ENCODE results near the gene PHTF1.
"Not testable (repeated sequence)": the region's sequence is repeated elsewhere in the genome, so short reads cannot be mapped to it uniquely, and the experiment has no call there.

Gene PHTF1

GRCh38 chr1:113718621-113719020, 40.7 kb downstream of the PHTF1 start:
- DNase-seq (ENCODE audit: low spot score) = not testable (repeated sequence)

DNA sequence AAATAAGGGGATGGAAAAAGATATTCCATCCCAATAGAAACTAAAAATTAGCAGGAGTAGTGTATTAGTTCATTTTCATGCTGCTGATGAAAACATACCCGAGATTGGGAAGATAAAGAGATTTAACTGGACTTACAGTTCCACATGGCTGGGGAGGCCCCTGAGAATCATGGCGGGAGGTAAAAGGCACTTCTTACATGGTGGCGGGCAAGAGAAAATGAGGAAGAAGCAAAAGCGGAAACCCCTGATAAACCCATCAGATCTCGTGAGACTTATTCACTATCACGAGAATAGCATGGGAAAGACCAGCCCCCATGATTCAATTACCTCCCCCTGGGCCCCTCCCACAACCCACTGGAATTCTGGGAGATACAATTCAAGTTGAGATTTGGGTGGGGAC, 41.8 kb downstream of the PHTF1 start:
- DNase-seq (ENCODE audit: low spot score) = not testable (repeated sequence)

DNA sequence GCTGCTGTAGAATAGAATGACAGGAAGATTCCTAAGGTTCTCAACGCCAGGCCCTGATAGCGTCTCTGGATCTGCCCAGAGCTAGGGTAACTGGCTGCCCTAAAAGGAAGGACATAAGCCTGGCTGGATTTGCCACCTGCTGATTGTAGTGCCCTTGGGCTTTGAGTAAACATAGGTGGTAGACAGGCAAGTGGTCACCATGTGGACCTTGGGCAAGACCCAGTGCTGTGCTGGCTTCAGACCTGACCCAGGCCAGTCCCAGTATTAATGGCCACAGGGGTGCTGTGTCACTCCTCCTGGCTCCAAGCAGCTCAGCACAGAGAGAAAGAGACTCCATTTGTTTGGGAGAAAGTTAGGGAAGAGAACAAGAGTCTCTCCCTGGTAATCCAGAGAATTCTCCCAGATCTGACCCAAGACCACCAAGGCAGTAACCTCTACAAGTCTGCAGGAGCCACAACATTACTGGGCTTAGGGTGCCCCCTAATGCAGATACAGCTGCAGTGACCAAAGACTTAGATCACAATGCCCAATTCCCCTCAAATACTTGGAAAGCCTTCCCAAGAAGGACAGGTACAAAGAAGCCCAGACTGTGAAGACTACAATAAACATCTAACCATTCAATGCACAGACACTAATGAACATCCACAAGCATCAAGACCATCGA, 44.5 kb downstream of the PHTF1 start:
- no peak for DNase-seq (ENCODE audit: low spot score)

DNA sequence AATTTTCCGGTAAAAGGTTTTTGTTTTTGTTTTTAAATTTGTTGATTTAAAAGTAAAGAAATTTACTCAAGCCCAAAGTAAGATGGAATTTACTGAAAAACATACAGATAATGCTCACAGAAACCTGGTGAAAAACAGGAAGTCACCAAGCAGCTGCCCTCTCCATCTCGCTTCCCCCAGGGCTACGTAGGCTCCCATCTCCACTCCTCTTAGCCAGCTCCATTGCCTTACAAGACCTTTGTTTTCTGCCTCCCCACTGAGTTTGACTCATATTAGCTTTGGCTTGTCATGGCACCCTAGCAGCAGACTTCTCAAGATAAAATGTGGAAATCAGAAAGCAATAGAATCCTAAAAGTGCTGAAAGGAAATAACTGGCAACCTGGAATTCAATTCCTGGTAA, 57.9 kb downstream of the PHTF1 start:
- no peak for DNase-seq (ENCODE audit: low spot score)

GRCh38 chr1:113694910-113695309, 64.4 kb downstream of the PHTF1 start:
- no peak for DNase-seq (ENCODE audit: low spot score)

DNA sequence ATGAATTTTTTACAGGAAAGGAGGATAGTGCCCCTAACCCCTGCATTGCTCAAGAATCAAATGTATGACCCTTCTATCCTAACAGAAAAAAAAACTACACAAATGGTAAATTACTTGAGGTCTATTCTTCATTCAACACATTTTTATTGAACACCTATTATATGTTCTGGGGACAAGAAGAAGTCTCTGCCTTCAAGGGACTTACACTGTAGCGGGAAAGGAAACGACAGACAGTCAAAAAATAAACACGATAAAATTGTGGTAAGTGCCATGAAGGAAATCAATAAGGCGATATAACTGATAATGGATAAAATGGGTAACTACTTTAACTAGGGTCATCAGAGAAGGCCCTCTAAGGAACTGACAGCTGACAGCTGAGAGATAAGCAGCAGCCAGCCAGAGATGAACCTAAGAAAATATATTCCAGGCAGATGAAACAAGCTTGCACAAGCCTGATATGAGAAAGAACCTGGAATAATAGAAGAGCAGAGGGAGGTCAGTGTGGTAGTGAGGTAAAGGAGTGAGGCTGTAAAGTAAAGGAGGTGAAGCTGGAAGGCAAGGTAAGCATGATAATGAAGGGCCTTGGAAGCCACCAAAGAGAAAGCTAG, 66.4 kb downstream of the PHTF1 start:
- no peak for DNase-seq (ENCODE audit: low spot score)

DNA sequence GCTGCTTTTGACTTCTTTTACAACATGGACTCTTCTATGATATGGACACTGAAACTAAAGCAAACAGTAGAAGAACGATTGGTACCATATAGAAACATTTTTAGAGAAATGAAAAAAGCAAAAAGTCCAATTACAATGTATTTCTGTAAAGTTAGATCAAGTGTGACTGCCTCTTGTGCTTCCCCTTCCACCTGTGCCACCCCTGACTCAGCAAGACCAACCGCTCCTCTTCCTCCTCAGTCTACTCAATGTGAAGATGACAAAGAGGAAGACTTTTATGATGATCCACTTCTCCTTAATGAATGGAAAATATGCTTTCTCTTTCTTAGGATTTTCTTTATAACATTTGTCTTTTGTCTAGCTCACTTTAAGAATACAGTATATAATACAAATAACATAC, 66.9 kb downstream of the PHTF1 start:
- DNase-seq (ENCODE audit: low spot score) = no peak

DNA sequence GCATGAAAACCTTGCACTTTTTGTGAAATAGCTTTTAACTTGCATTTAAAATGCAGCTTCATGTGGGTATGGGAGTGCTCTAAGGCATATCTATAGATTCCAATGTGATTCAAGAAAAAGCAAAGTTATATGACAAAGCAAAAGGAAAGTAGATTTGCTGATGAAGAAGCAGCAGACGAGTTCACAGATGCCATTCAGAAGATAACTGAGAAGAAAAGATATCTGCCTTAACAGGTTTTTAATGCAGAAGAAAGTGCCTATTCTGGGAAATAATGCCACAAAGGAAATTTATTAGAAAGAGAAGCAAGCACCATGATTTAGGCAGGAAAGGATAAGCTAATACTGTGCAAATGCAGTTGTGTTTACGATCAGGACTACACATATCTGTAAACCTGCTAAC, 68.1 kb downstream of the PHTF1 start:
- DNase-seq (ENCODE audit: low spot score) = no peak

DNA sequence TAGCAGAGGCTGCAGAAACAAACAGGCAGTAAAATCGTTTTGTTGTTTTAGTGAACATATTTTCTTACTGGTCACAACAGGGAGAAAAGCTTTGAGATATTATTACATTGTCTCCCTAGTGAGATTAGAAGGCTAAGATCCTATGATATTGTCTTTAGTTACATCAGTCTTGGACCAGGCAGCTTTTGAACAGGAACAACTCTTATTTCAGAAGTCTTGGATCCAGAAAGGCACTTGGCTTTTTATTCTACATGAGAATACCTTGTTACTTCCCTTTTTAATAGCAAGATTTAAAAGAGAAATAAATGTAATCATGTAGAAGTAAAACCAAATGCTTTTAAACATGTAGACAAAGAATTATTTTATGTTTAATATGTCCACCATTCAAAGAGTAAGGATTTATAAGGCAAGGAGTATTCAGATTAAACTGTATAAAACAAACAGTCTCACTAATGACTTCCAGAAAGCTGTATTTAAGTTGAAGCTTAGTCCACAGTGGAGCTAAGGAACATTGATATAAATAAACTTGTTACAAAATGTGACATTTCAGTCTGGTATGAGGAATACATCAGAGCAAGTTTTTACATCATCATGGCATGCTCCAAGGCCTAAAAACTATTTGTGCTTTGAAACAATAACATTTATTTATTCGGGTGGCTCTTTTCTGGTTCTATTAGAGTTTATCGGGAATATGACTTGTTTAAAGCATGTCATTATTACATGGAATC, 72.2 kb downstream of the PHTF1 start:
- DNase-seq (ENCODE audit: low spot score) = no peak

DNA sequence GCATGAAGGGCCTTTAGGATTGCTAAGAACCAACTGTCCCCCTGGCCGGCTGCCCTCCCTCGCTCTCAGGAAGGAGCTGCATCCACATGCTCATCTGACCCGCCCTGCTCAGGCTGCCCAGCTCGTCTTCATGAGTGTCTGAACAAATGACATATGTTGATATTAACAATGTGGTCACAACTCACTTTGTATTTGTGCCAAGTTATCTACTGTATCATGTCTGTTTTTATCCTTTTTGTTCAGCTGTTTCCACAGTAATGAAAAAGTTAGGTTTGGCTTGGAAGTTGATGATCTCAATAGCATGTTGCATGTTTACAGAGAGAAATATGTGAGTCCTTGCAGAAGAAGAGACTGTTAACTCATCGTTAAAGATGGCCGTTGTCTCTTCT, 75.1 kb downstream of the PHTF1 start:
- DNase-seq (ENCODE audit: low spot score) = peak; percentile 73

- DNase-seq (ENCODE audit: low spot score) = peak; percentile 37
Measured at GRCh38 chr1:113683384-113684152, 75.7 kb downstream of the PHTF1 start.

DNA sequence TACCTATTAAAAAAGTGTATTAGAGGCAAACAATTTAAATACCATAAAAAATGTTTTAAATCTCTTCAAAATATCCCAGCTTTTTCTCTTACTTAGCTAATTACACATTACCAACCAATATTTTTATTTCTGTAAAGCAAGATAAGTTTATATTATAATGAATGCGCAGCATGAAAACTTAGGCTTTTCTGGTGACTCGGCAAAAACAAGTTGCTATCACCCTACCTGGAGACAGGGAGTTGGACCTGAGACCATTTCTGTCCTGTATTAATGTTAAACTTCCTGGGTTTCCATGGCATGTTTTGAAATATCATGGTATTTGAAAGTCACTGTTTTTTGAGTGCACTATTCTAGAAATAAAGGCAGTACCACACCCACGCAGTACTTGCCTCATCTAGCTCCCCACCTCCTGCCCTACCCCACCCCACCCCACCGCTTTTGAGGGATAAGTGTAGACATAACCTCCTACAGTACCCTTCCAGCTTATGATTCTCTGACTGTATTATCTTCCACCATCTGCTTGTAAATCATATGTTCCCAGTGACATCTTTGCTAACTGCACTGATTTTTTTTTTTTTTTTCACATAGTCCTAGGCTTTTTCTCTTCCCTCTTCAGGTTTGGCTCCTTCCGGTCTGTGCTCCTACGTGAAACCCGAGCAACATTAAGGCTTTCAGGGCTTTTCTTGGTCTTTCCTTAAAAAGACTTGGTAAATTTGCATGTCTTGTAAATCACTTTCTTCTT, 77.5 kb downstream of the PHTF1 start:
- DNase-seq (ENCODE audit: low spot score) = no peak

- no peak for DNase-seq (ENCODE audit: low spot score)
Measured at GRCh38 chr1:113678159-113678469, 81.2 kb downstream of the PHTF1 start.

DNA sequence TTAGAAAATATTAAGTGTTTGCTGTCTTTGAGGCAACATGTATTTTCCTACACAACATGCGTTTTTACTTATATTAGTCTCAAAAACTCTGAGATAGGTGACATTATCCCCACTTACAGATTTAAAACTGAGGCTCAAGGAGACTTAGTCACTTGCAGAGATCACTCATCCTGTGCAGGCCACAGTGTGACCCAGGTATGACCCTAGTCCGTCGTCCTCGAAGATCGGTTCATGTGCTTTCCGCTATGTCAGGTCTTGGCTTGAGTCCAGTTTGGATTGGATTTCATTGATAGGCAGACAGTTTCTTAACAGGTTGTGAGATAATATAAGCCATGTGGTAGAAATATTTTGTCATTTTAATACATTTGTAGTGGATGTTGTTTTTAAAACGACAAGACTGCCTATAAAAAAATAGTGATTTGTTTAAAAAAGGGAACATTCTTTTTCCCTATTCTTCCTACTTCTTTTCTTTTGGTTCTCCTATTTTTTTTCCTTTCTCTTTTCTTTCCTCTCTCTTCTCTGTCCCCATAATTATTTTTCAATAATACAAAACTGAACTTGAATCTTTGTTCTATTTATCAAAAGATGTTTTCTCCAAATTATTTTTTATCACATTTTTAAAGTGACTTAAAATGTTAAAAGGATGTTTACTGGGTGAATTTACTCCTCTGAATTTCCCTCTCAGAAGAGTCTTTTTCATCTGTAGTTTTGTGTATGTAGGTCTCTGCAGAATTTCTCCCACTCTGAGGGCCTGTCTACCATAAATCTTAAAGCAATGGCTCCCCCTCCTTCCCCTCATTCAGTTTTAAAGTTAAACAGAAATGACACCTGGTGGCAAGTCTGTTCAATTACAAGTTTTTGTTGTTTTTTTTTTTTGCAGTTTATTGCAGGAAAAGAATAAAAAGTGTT, 81.8 kb downstream of the PHTF1 start:
- peak; percentile 63 for DNase-seq (ENCODE audit: low spot score)

DNA sequence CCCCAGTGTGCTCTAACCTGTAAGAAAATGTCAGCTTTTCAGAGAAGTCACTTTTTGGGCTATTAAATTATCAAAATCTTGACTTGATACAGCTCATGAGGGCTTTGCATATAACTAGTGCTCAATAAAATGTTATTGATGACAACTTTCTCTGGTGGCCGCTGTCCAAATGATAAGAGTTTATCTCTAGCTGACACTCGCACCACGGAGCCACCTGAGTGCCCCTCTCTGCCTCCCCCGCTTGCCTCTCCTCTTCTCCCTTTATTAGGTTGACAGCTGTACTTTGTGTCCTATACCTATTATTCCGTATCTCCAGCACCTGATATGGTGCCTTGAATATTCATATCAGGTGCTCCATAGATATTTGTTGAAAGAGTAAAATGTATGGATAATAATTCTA, 82.8 kb downstream of the PHTF1 start:
- no peak for DNase-seq (ENCODE audit: low spot score)

DNA sequence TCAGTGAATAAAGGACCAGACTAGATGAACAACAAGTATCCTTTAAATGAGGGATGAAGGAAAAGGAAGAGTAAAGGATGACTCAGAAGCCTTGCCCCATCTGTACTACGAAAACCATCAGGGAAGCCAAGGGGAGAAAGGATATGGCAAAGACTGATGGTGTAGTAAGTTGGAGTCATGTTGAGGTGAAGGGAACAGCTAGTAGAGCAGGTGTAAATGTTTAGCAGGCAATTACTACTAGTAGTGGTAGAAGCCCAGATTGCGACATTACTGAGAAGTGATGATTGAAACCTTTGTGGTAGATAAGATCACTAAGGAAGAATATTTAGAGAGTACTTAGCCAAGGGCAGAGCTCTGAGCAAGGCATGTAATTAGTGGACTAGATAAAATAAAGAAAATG, 84.0 kb downstream of the PHTF1 start:
- DNase-seq (ENCODE audit: low spot score) = no peak

DNA sequence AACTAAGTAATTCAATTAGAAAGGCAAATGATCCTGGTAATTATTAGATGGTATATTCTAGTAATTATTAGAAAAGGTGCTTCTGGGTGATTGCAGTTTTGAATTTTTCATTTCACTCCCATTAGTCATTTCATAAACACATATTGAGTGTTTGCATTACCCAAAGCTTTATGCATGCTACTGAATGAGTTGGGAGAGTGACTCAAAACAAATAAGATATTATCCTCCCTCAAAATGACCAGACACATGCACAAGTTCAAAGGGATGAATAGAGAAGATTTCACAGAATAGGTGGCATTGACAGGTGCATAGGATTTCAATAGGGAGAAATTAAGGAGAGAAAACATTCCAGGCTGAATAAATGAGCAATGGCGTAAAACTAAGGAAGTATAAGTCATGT, 84.7 kb downstream of the PHTF1 start:
- DNase-seq (ENCODE audit: low spot score) = no peak

DNA sequence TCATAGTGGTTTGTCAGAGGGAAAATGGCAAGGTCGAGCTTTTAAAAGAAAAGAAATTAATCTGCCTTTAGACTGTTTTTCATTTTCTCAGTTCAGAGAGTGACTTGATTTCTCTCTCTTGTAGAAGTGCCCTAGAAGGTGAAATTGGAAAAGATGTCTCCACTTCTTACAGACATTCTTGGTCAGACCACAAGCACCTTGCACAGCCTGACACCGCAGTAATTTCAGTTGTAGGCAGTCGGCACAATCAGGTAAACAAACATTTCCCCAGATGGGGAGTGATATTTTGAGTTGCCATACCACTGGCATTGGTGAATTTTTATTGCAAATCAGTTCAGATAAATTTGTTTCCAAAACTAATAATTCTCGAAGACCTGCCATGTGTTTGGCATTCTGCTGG, 86.8 kb downstream of the PHTF1 start:
- DNase-seq (ENCODE audit: low spot score) = no peak

DNA sequence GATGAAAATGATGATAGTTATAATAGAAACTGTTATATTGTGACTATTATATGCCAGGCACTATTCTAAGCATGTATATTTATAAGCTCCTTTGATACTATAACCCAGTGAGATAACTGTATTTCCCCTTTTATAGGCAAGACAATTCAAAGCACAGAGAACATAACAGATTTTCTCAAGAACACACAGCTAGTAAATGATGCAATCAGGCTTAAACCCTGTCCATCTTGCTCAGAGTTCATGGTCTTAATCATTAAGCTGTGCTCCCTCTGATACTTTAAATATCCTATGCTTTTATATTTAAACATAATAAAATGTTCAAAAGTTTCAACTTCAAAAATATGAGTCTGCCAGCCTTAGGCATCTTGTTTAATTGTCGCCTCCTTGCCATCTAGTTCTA, 88.6 kb downstream of the PHTF1 start:
- no peak for DNase-seq (ENCODE audit: low spot score)

GRCh38 chr1:113669988-113670387, 89.3 kb downstream of the PHTF1 start:
- DNase-seq (ENCODE audit: low spot score) = no peak

DNA sequence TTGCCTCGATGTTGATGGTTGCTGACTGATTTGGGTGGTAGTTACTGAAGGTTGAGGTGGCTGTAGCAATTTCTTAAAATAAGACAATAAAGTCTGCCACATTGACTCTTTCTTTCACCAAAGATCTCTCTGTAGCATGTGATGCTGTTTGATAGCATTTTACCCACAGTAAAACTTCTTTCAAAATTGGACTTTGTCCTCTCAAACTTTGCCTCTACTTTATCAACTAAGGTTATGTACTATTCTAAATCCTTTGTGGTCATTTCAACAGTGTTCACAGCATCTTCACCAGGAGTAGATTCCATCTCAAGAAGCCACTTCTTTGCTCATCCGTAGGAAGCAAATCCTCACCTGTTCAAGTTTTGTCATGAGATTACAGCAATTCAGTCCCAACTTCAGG, 93.2 kb downstream of the PHTF1 start:
- no peak for DNase-seq (ENCODE audit: low spot score)
